Lower leg skin (tissue), 3 donors: Measurements from ENCODE around the gene MAD1L1.

Experiments
- POLR2A ChIP-seq, 2 donors: fragments of 450-650 bp; IDR thresholded peaks; one replicate each; pipeline ENCODE4 v1.6.1; 2016 to 2017; ENCODE audit warnings: antibody characterized with exemption in 2 of 2, mild to moderate bottlenecking in 1 of 2, moderate library complexity in 1 of 2
- TF ChIP-seq, protein P1 (sequence below), 3 donors: fragments of 450-650 bp; IDR thresholded peaks; one replicate each; pipeline ENCODE4 v1.5.1; 2016; ENCODE audit warnings: antibody characterized with exemption in 3 of 3, mild to moderate bottlenecking in 3 of 3, moderate library complexity in 2 of 3

GRCh38 chr7:2017481-2017891 lies 215.3 kb downstream of the MAD1L1 start:
- TF ChIP-seq, protein P1, sequence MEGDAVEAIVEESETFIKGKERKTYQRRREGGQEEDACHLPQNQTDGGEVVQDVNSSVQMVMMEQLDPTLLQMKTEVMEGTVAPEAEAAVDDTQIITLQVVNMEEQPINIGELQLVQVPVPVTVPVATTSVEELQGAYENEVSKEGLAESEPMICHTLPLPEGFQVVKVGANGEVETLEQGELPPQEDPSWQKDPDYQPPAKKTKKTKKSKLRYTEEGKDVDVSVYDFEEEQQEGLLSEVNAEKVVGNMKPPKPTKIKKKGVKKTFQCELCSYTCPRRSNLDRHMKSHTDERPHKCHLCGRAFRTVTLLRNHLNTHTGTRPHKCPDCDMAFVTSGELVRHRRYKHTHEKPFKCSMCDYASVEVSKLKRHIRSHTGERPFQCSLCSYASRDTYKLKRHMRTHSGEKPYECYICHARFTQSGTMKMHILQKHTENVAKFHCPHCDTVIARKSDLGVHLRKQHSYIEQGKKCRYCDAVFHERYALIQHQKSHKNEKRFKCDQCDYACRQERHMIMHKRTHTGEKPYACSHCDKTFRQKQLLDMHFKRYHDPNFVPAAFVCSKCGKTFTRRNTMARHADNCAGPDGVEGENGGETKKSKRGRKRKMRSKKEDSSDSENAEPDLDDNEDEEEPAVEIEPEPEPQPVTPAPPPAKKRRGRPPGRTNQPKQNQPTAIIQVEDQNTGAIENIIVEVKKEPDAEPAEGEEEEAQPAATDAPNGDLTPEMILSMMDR (IDR thresholded peaks at IDR 0.05): no peak
- no peak for TF ChIP-seq POLR2A (IDR thresholded peaks at IDR 0.05)
